Trophoblast cell (in vitro differentiated cells and primary cell): ENCODE measurements around the gene SMOC2.

Source experiments
- DNase-seq, 2 donors: peaks; one replicate each; pipeline ENCODE4 v3.0.0-alpha.2; 2016
- H2AFZ ChIP-seq: 2 replicates; pipeline ENCODE4 v1.6.1; 2013; ENCODE audit warnings: low read length, moderate library complexity, mild to moderate bottlenecking; ENCODE audit not compliant: insufficient read depth, poor library complexity
- H2AK5ac ChIP-seq: 2 replicates; pipeline ENCODE4 v1.6.1; 2013; ENCODE audit warnings: mild to moderate bottlenecking, low read length
- H2BK120ac ChIP-seq: 2 replicates; pipeline ENCODE4 v1.6.1; 2013; ENCODE audit warnings: low read length, mild to moderate bottlenecking, moderate library complexity; ENCODE audit not compliant: insufficient read depth, poor library complexity
- H2BK12ac ChIP-seq: 2 replicates; pipeline ENCODE4 v1.6.1; 2013; ENCODE audit warnings: mild to moderate bottlenecking, low read length, moderate library complexity
- H2BK5ac ChIP-seq: 2 replicates; pipeline ENCODE4 v1.6.1; 2013; ENCODE audit warnings: low read length, low read depth, moderate library complexity, mild to moderate bottlenecking; ENCODE audit not compliant: poor library complexity
- H3K14ac ChIP-seq: 2 replicates; pipeline ENCODE4 v1.6.1; 2013; ENCODE audit warnings: mild to moderate bottlenecking, low read length
- H3K18ac ChIP-seq: 2 replicates; pipeline ENCODE4 v1.6.1; 2013; ENCODE audit warnings: mild to moderate bottlenecking, low read length
- H3K23ac ChIP-seq: 2 replicates; pipeline ENCODE4 v1.6.1; 2013; ENCODE audit warnings: low read length
- H3K27ac ChIP-seq: 2 replicates; pipeline ENCODE4 v1.5.1; 2013; ENCODE audit warnings: low read depth, mild to moderate bottlenecking, inconsistent platforms, low read length, moderate library complexity
- H3K27me3 ChIP-seq: 2 replicates; pipeline ENCODE4 v1.6.1; 2013; ENCODE audit warnings: inconsistent platforms, mild to moderate bottlenecking, low read length, moderate library complexity; ENCODE audit not compliant: insufficient read depth
- H3K36me3 ChIP-seq, 2 experiments: 1 replicate in 1 of 2; 2 replicates in 1 of 2; pipeline ENCODE4 v1.6.1; 2013; ENCODE audit warnings: low read length in 2 of 2, mild to moderate bottlenecking in 2 of 2, moderate library complexity in 1 of 2; ENCODE audit not compliant: insufficient read depth in 2 of 2, control insufficient read depth in 1 of 2
- H3K4ac ChIP-seq: 2 replicates; pipeline ENCODE4 v1.6.1; 2013; ENCODE audit warnings: low read depth, mild to moderate bottlenecking, low read length, moderate library complexity
- H3K4me1 ChIP-seq, 2 experiments: 1 replicate in 1 of 2; 2 replicates in 1 of 2; pipeline ENCODE4 v1.6.1; 2013; ENCODE audit warnings: low read length in 2 of 2, mild to moderate bottlenecking in 2 of 2, moderate library complexity in 1 of 2; ENCODE audit not compliant: insufficient read depth in 2 of 2, control insufficient read depth in 1 of 2
- H3K4me2 ChIP-seq: 2 replicates; pipeline ENCODE4 v1.6.1; 2013; ENCODE audit warnings: inconsistent platforms, mild to moderate bottlenecking, low read length, moderate library complexity
- H3K4me3 ChIP-seq: 2 replicates; pipeline ENCODE4 v1.5.1; 2013; ENCODE audit warnings: mild to moderate bottlenecking, low read depth, low read length, inconsistent platforms
- H3K79me1 ChIP-seq: one replicate; pipeline ENCODE4 v1.6.1; 2013; ENCODE audit warnings: low read length
- H3K79me2 ChIP-seq: 2 replicates; pipeline ENCODE4 v1.6.1; 2013; ENCODE audit warnings: low read length, mild to moderate bottlenecking; ENCODE audit not compliant: control insufficient read depth, insufficient read depth, poor library complexity
- H3K9ac ChIP-seq: 2 replicates; pipeline ENCODE4 v1.6.1; 2013; ENCODE audit warnings: mild to moderate bottlenecking, low read length
- H3K9me3 ChIP-seq: 2 replicates; pipeline ENCODE4 v1.6.1; 2013; ENCODE audit warnings: low read depth, mild to moderate bottlenecking, control low read depth, inconsistent platforms, low read length; ENCODE audit not compliant: insufficient read depth
- H4K12ac ChIP-seq: 2 replicates; pipeline ENCODE4 v1.6.1; 2013; ENCODE audit warnings: low read depth, mild to moderate bottlenecking, low read length, moderate library complexity
- H4K8ac ChIP-seq: 2 replicates; pipeline ENCODE4 v1.6.1; 2013; ENCODE audit warnings: low read depth, mild to moderate bottlenecking, low read length, moderate library complexity
- H4K91ac ChIP-seq: one replicate; pipeline ENCODE4 v1.6.1; 2013; ENCODE audit warnings: low read depth, mild to moderate bottlenecking, low read length, moderate library complexity
- WGBS: extraction: QIAGEN DNeasy Blood & Tissue Kit; methylation state at CpG from one replicate; pipeline ENCODE4 v1.1.7; 2013; ENCODE audit warnings: missing lambda C conversion rate; ENCODE audit not compliant: insufficient read length, insufficient coverage; ENCODE audit errors: extremely low coverage; 5-methylcytosine and 5-hydroxymethylcytosine counted together

Gene SMOC2

DNA sequence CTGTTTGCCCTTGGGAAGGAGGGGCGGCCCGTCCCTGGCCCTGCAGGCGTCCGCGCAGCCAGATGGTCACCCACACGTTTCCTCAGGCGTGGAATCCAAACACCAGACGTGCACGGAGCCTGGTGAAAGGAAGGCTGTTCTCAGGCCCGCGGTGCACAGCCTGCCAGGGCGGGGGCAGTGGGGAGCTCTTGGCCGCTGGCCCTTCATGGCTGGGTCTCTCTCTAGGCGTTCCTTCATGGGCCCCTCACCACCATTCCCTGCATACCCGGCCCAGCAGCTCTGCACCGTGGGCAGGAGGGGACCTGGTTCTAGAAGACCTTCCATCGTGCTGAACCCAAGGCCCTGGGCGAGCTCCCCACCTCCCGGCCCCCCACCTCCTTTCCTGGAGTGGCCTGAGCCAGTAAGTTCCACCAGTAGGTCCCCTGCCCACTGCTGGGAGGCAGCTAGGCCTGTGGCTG, 30.4 kb upstream of the SMOC2 start:
- Histone ChIP-seq H3K27me3 (no peaks in the 10 kb centered on the region), H3K36me3 (no peaks in the 10 kb centered on the region), H3K23ac (no peak overlapping the region), H2BK5ac (no peak overlapping the region), H2BK12ac (no peak overlapping the region), H3K14ac (no peak overlapping the region), H2AK5ac (no peak overlapping the region), H3K9me3 (peaks cover 2% of the 10 kb centered on the region), H3K9ac (no peak overlapping the region), H4K8ac (no peak overlapping the region), H4K91ac (no peak overlapping the region), H3K4ac (no peak overlapping the region), H2AFZ (no peak overlapping the region), H3K4me2 (no peak overlapping the region), H3K4me3 (no peak overlapping the region), H4K12ac (no peak overlapping the region), H3K79me2 (no peaks in the 10 kb centered on the region), H2BK120ac (no peak overlapping the region), H3K79me1 (no peaks in the 10 kb centered on the region), H3K4me1 (no peaks in the 10 kb centered on the region), H3K27ac (no peak overlapping the region), H3K18ac (no peak overlapping the region)
- DNase-seq, result no peak
- no CpG with 5 or more reads among the region's 19 CpGs for WGBS

DNA sequence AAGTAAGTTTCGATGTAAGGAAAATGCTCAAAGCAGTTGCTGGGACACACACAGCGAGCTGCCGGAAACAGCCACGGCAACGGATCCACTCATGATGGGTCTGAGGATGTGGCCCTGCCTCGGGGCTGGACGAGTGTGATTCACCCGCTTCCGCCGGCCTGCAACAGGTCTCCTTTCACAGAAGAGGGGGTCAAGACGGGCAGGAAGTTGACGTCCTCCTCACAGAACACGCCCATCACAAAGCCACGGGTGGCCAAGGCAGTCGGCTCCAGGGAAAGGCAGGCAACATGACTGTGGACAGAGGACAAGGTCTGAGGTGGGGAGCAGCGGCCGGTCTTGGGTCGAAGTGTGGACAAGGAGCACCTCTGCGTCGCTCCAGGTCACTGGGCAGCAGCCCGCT, 29.9 kb upstream of the SMOC2 start:
- Histone ChIP-seq H3K27ac (no peak overlapping the region), H3K9ac (no peak overlapping the region), H2BK12ac (no peak overlapping the region), H3K23ac (no peak overlapping the region), H4K91ac (no peak overlapping the region), H3K79me1 (no peaks in the 10 kb centered on the region), H3K4me2 (no peak overlapping the region), H2BK120ac (no peak overlapping the region), H4K8ac (no peak overlapping the region), H3K36me3 (no peaks in the 10 kb centered on the region), H3K27me3 (no peaks in the 10 kb centered on the region), H3K14ac (no peak overlapping the region), H3K4me1 (no peaks in the 10 kb centered on the region), H3K18ac (no peak overlapping the region), H3K4ac (no peak overlapping the region), H3K9me3 (peaks cover 2% of the 10 kb centered on the region), H4K12ac (peak overlapping the region; percentile 11), H3K79me2 (no peaks in the 10 kb centered on the region), H2AFZ (no peak overlapping the region), H2BK5ac (no peak overlapping the region), H3K4me3 (no peak overlapping the region), H2AK5ac (no peak overlapping the region)
- no peak for DNase-seq
- WGBS, result no CpG with 5 or more reads among the region's 21 CpGs

DNA sequence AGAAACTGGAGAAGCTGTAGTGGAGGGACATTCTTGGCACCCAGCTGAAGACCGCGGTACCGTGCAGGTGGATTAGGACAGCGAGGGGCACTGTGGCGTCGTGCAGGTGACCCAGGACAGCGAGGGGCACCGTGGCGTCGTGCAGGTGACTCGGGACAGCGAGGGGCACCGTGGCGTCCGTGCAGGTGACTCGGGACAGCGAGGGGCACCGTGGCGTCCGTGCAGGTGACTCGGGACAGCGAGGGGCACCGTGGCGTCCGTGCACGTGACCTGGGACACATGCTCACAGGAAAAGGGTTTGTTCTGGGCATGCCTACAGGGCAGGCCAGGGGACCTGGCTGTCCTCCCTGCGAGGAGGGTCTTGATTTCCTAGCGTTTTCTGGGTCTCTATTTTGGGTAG, 29.2 kb upstream of the SMOC2 start:
- WGBS, result no CpG with 5 or more reads among the region's 28 CpGs
- Histone ChIP-seq H2AFZ (no peak overlapping the region), H3K79me1 (no peaks in the 10 kb centered on the region)

GRCh38 chr6:168412456-168412855, 28.5 kb upstream of the SMOC2 start:
- H2BK5ac ChIP-seq, result no peak overlapping the region
- no peak overlapping the region for H3K9ac ChIP-seq
- no peak overlapping the region for H2BK12ac ChIP-seq
- H3K4me3 ChIP-seq, result no peak overlapping the region
- no peak overlapping the region for H4K8ac ChIP-seq
- peaks cover 2% of the 10 kb centered on the region for H3K9me3 ChIP-seq
- no peaks in the 10 kb centered on the region for H3K4me1 ChIP-seq
- no peak overlapping the region for H3K23ac ChIP-seq
- H2AK5ac ChIP-seq, result no peak overlapping the region
- H3K27ac ChIP-seq, result no peak overlapping the region
- no CpG with 5 or more reads among the region's 18 CpGs for WGBS
- H4K12ac ChIP-seq, result no peak overlapping the region
- H3K14ac ChIP-seq, result no peak overlapping the region
- no peak overlapping the region for H3K4ac ChIP-seq
- no peaks in the 10 kb centered on the region for H3K79me1 ChIP-seq
- no peaks in the 10 kb centered on the region for H3K79me2 ChIP-seq
- H3K27me3 ChIP-seq, result no peaks in the 10 kb centered on the region
- no peak overlapping the region for H2BK120ac ChIP-seq
- H3K4me2 ChIP-seq, result no peak overlapping the region
- H3K36me3 ChIP-seq, result no peaks in the 10 kb centered on the region
- H3K18ac ChIP-seq, result no peak overlapping the region
- no peak overlapping the region for H2AFZ ChIP-seq
- no peak for DNase-seq
- no peak overlapping the region for H4K91ac ChIP-seq

More for the DNA sequence above, 29.2 kb upstream of the SMOC2 start:
- Histone ChIP-seq H3K36me3 (no peaks in the 10 kb centered on the region), H2BK5ac (no peak overlapping the region), H4K91ac (no peak overlapping the region), H3K18ac (no peak overlapping the region), H3K23ac (no peak overlapping the region), H2AK5ac (no peak overlapping the region), H2BK120ac (no peak overlapping the region), H3K4ac (no peak overlapping the region), H3K27ac (no peak overlapping the region), H3K79me2 (no peaks in the 10 kb centered on the region), H3K27me3 (no peaks in the 10 kb centered on the region), H4K12ac (no peak overlapping the region), H3K4me3 (no peak overlapping the region), H3K9ac (no peak overlapping the region), H3K4me1 (no peaks in the 10 kb centered on the region), H4K8ac (no peak overlapping the region), H3K9me3 (peaks cover 2% of the 10 kb centered on the region), H3K4me2 (no peak overlapping the region), H2BK12ac (no peak overlapping the region), H3K14ac (no peak overlapping the region)
- no peak for DNase-seq
